AG09309 (cell line): ENCODE measurements around the gene PSTPIP1.

ENCODE experiments used
- DNase-seq: peaks from one replicate; pipeline ENCODE4 v3.0.0-alpha.2; 2010; ENCODE audit warnings: low read depth
- H3K4me3 ChIP-seq: 2 replicates; pipeline ENCODE4 v1.5.1; 2011; ENCODE audit warnings: mild to moderate bottlenecking, low read depth, low read length, moderate library complexity; ENCODE audit not compliant: control insufficient read depth
- TF ChIP-seq, protein P1 (sequence below): IDR thresholded peaks from 2 replicates; pipeline ENCODE4 v1.5.1; 2011; ENCODE audit warnings: mild to moderate bottlenecking, low read depth, low read length, inconsistent platforms; ENCODE audit not compliant: insufficient read depth, control insufficient read depth; ENCODE audit errors: missing control alignments

Gene PSTPIP1

GRCh38 chr15:77070495-77071304 lies 75.8 kb downstream of the PSTPIP1 start, which contains the start of gene TSPAN3:
TSS of gene TSPAN3 (minus strand) at chr15:77071109. CDS start at chr15:77070954, 155 bp downstream.
- H3K4me3 ChIP-seq = peak within 1 kb of the TSS; percentile 76
- TF ChIP-seq, protein P1, sequence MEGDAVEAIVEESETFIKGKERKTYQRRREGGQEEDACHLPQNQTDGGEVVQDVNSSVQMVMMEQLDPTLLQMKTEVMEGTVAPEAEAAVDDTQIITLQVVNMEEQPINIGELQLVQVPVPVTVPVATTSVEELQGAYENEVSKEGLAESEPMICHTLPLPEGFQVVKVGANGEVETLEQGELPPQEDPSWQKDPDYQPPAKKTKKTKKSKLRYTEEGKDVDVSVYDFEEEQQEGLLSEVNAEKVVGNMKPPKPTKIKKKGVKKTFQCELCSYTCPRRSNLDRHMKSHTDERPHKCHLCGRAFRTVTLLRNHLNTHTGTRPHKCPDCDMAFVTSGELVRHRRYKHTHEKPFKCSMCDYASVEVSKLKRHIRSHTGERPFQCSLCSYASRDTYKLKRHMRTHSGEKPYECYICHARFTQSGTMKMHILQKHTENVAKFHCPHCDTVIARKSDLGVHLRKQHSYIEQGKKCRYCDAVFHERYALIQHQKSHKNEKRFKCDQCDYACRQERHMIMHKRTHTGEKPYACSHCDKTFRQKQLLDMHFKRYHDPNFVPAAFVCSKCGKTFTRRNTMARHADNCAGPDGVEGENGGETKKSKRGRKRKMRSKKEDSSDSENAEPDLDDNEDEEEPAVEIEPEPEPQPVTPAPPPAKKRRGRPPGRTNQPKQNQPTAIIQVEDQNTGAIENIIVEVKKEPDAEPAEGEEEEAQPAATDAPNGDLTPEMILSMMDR = no peak
- DNase-seq = no peak

DNA sequence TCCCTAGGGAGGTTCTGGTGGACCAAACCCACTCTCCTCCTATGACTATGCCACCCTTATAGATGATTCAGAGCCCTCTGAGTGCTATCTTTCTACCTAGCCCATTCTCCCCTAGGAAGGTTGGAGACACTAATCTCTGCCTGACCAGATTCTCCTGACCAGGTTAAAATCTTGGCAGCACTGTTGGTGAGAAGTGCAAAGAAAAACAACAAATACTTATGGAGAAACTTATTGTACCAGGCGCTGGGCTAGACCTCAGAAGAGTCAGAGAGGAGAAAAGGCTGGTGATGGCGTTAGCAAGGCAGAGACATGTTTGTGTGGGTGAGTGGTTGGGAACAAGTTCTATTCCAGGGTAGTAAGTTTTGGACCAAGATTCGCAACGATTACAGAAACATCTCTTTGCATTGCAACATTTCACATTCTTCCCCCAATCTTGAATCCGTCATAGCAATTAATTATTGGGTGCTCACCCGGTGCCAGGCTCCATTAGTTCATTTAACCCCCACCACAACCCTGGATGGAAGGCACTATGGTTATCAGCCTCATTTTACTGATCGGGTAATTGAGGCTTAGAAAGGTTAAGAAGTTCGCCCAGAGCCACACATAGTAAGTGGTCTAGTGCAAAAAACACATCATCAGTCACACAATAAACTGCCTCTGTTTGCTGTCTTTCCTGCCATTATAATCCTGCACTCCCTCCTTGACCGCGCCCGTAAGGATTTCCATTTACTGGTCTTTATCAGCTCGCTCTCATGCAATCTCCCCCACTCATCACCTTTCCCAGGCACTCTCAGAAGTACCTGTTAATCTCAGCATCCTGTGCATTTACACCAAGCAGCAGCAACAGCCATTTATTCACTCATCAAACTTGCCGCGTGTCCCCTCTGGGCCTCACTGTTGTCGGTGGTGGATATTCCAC lies 76.6 kb downstream of the PSTPIP1 start:
- TF ChIP-seq, protein P1 = no peak
- 0 out of 2 replicates have a peak overlapping the region, but pooled peaks have one; percentile 76 for H3K4me3 ChIP-seq
- DNase-seq = no peak

GRCh38 chr15:77074350-77074749 lies 79.4 kb downstream of the PSTPIP1 start:
- H3K4me3 ChIP-seq = no peak overlapping the region
- no peak for DNase-seq
- TF ChIP-seq, protein P1 = no peak

GRCh38 chr15:77075528-77075927 lies 80.6 kb downstream of the PSTPIP1 start:
- no peak for DNase-seq
- TF ChIP-seq, protein P1 = peak; percentile 8
- H3K4me3 ChIP-seq = no peak overlapping the region

GRCh38 chr15:77076323-77076915 lies 81.5 kb downstream of the PSTPIP1 start:
- DNase-seq = no peak
- TF ChIP-seq, protein P1 = no peak
- H3K4me3 ChIP-seq = no peak overlapping the region

GRCh38 chr15:77081971-77082370 lies 87.0 kb downstream of the PSTPIP1 start:
- H3K4me3 ChIP-seq = no peak overlapping the region
- TF ChIP-seq, protein P1 = no peak
- DNase-seq = no peak
